Vagina (tissue), 2 donors: ENCODE measurements around the gene TSSK6. TPM values are rescaled to one million over a fixed set of nuclear protein-coding genes. Genes with fewer than 3 reads are reported as not detected.

ENCODE experiments used
- DNase-seq, 2 donors: peaks; one replicate each; pipeline ENCODE4 v3.0.0-alpha.2; 2017; ENCODE audit errors: extremely low spot score in 2 of 2
- H3K27ac ChIP-seq: fragments of 200-600 bp; sonication (generic); one replicate; pipeline ENCODE4 v1.5.1; 2019
- H3K27me3 ChIP-seq: fragments of 200-600 bp; sonication (generic); one replicate; pipeline ENCODE4 v1.5.1; 2019
- H3K36me3 ChIP-seq, 2 donors: fragments of 200-600 bp; sonication (generic); one replicate each; pipeline ENCODE4 v1.5.1; 2017 to 2019
- H3K4me1 ChIP-seq: fragments of 200-600 bp; sonication (generic); one replicate; pipeline ENCODE4 v1.5.1; 2019
- H3K4me3 ChIP-seq, 2 donors: fragments of 200-600 bp; sonication (generic); 1 replicate in 1 of 2; 2 replicates in 1 of 2; pipeline ENCODE4 v1.5.1; 2016 to 2019
- H3K9me3 ChIP-seq: fragments of 200-600 bp; sonication (generic); one replicate; pipeline ENCODE4 v1.5.1; 2019
- CTCF ChIP-seq, 3 experiments: fragments of 450-650 bp in 2 of 3; fragments of 200-600 bp in 1 of 3; sonication (generic) in 1 of 3; IDR thresholded peaks; one replicate each; pipeline ENCODE4 v1.5.1; 2017 to 2019; ENCODE audit warnings: antibody characterized with exemption in 3 of 3, mild to moderate bottlenecking in 2 of 3, moderate library complexity in 2 of 3
- POLR2A ChIP-seq, 2 donors: fragments of 450-650 bp; IDR thresholded peaks; one replicate each; pipeline ENCODE4 v1.6.1; 2017; ENCODE audit warnings: antibody characterized with exemption in 2 of 2, mild to moderate bottlenecking in 2 of 2, moderate library complexity in 2 of 2
- POLR2AphosphoS5 ChIP-seq, 2 donors: sonication (generic); formaldehyde crosslinking; IDR thresholded peaks; one replicate each; pipeline ENCODE4 v1.9.0; 2017; ENCODE audit warnings: antibody characterized with exemption in 2 of 2, mild to moderate bottlenecking in 2 of 2, low read depth in 1 of 2; ENCODE audit not compliant: insufficient read depth in 1 of 2
- intact Hi-C: fragments of 100-400 bp; cut with DNase I; formaldehyde crosslinking; loops from one replicate; pipeline ENCODE4 v1.15.1; 2023
- total RNA-seq: library from RNA; depleted of rRNA; stranded (reverse); fragments of >200 nt; gene quantifications from one replicate; pipeline ENCODE4 v1.2.3, GENCODE V29; 2016

TSSK6 gene
- total RNA-seq, 1 donor from 2014 or later = 0.98 TPM

- no peaks in the 10 kb centered on the region for H3K27me3 ChIP-seq
- H3K36me3 ChIP-seq = peaks cover 0 to 49% of the 10 kb centered on the region in 2 donors
- no peak for TF ChIP-seq POLR2AphosphoS5 (IDR thresholded peaks at IDR 0.05; ENCODE audit: insufficient read depth in 1 of 2, low read depth in 1 of 2)
- no peak for TF ChIP-seq POLR2A (IDR thresholded peaks at IDR 0.05)
- TF ChIP-seq CTCF (IDR thresholded peaks at IDR 0.05) = no peak
- no peak overlapping the region for H3K27ac ChIP-seq
- intact Hi-C loops = loop anchor here (5.0 kb wide), 1 partner anchor 127 kb away; no protein-coding TSS in a partner anchor
- H3K4me3 ChIP-seq = no peak overlapping the region
- no peak for DNase-seq
- H3K9me3 ChIP-seq = no peaks in the 10 kb centered on the region
- peaks cover 17% of the 10 kb centered on the region for H3K4me1 ChIP-seq
Observed at GRCh38 chr19:19493841-19494546, 21.4 kb downstream of the TSSK6 start.

- peaks cover 36% of the 10 kb centered on the region for H3K4me1 ChIP-seq
- peaks cover 0 to 34% of the 10 kb centered on the region in 2 donors for H3K36me3 ChIP-seq
- H3K4me3 ChIP-seq = no peak overlapping the region
- H3K27ac ChIP-seq = no peak overlapping the region
- TF ChIP-seq CTCF (IDR thresholded peaks at IDR 0.05) (no peak), POLR2AphosphoS5 (IDR thresholded peaks at IDR 0.05; ENCODE audit: insufficient read depth in 1 of 2, low read depth in 1 of 2) (no peak), POLR2A (IDR thresholded peaks at IDR 0.05) (no peak)
- H3K9me3 ChIP-seq = no peaks in the 10 kb centered on the region
- intact Hi-C loops = loop anchor here (5.0 kb wide), 1 partner anchor 125 kb away; no protein-coding TSS in a partner anchor
- DNase-seq = no peak
- no peaks in the 10 kb centered on the region for H3K27me3 ChIP-seq
Observed at GRCh38 chr19:19492026-19492610, 23.2 kb downstream of the TSSK6 start.

GRCh38 chr19:19491321-19492025 lies 23.9 kb downstream of the TSSK6 start:
- Histone ChIP-seq H3K4me1 (peaks cover 43% of the 10 kb centered on the region), H3K27ac (no peak overlapping the region), H3K27me3 (no peaks in the 10 kb centered on the region), H3K36me3 (peaks cover 0 to 28% of the 10 kb centered on the region in 2 donors), H3K4me3 (no peak overlapping the region), H3K9me3 (no peaks in the 10 kb centered on the region)
- TF ChIP-seq POLR2AphosphoS5 (IDR thresholded peaks at IDR 0.05; ENCODE audit: insufficient read depth in 1 of 2, low read depth in 1 of 2) = peak in 1 of 2 donors; percentile 17
- TF ChIP-seq CTCF (IDR thresholded peaks at IDR 0.05) = no peak
- DNase-seq = no peak
- intact Hi-C loops = loop anchor here (5.0 kb wide), 1 partner anchor 124 kb away; no protein-coding TSS in a partner anchor

- intact Hi-C loops = loop anchor here (5.0 kb wide), 1 partner anchor 123 kb away; no protein-coding TSS in a partner anchor
- TF ChIP-seq POLR2A (IDR thresholded peaks at IDR 0.05) = no peak
- peak; percentile 67 to 81 (median 73) for TF ChIP-seq CTCF (IDR thresholded peaks at IDR 0.05)
- TF ChIP-seq POLR2AphosphoS5 (IDR thresholded peaks at IDR 0.05; ENCODE audit: insufficient read depth in 1 of 2, low read depth in 1 of 2) = peak in 1 of 2 donors; percentile 46
- H3K4me1 ChIP-seq = peaks cover 51% of the 10 kb centered on the region
Observed at GRCh38 chr19:19490214-19490968, 25.0 kb downstream of the TSSK6 start.

More at GRCh38 chr19:19490214-19490968, 25.0 kb downstream of the TSSK6 start:
- Histone ChIP-seq H3K36me3 (peaks cover 0 to 18% of the 10 kb centered on the region in 2 donors), H3K27ac (peak overlapping the region; percentile 75), H3K27me3 (no peaks in the 10 kb centered on the region), H3K9me3 (no peaks in the 10 kb centered on the region), H3K4me3 (peak overlapping the region in 1 of 2 donors; percentile 9)
- no peak for DNase-seq
